ENCODE data around the gene SLC9A1.
"Not testable (repeated sequence)": the region's sequence is repeated elsewhere in the genome, so short reads cannot be mapped to it uniquely, and the experiment has no call there.

SLC9A1 gene

GRCh38 chr1:27154991-27155781, at the start of gene SLC9A1:
TSS of gene SLC9A1 (minus strand) at chr1:27155125. CDS start at chr1:27154334, 791 bp downstream.
- H3K4me3 ChIP-seq, result peak within 1 kb of the TSS; percentile 45 to 86 (median 68)
- peak within 1 kb of the TSS; percentile 84 to 98 (median 94) for H3K27ac ChIP-seq

DNA sequence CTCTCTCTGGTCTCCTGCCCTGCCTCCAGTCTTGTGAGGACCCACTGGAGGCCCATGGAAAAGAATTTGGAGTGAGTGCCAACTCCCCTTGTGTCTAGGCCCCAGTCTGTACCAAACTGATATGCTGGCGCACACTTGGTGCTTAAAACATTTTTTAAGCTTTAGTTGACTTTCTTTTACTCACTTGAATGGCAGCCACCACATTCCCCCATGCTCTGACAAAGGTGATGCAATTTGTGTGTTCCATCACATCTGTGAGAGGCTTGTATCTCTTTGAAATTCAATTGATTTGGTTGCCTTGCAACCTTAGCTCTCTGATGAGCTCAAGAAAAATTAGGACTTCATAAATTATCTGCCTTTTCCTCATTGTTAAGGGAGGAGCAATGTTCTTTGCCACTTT, 49.0 kb upstream of the SLC9A1 start:
- Histone ChIP-seq H3K27ac (no peak overlapping the region), H3K4me3 (no peak overlapping the region)

DNA sequence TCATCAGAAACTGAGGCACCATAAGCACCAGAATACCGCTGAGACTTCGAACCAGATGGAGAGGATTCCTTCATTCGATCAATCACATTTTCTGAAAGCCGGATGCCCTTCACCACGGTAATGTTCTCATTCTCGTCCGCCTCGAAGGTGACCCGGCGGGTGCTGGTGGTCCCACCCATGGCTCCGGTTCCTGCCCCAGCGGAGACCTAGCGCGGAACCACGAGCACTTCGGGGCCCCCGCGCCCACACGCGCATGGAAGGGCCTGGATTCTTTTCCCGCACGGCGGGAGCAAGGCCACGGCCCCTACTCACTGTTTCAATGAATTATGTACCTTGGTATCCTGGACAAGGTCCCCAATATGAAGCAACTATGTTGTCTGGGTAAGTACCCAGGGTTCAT, 46.4 kb upstream of the SLC9A1 start:
- Histone ChIP-seq H3K27ac (no peak overlapping the region), H3K4me3 (no peak overlapping the region)

GRCh38 chr1:27193194-27193593, 38.3 kb upstream of the SLC9A1 start:
- Histone ChIP-seq H3K4me3 (no peak overlapping the region), H3K27ac (peak overlapping the region in 2 of 21 experiments; percentile 1 to 49)

GRCh38 chr1:27192039-27192529, 37.2 kb upstream of the SLC9A1 start:
- Histone ChIP-seq H3K4me3 (no peak overlapping the region), H3K27ac (peak overlapping the region in 6 of 21 experiments; percentile 15 to 53 (median 24))

DNA sequence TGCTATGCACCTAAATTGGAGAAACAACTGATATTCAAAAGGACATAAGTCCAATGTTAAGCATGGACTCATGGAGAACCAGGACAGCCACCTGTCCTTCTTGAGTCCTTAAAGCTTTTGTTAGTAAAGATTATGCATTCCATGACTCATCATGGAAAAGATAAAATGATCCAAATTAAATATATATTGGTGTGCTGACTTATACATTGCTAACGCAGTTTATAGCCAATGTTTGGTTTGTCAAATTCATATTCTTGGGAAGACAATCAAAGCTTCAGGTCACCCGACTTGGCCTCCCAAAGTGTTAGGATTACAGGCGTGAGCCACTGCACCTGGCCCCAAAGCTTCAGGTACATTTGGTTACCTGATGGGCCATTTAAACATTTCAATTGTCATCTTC, 29.7 kb upstream of the SLC9A1 start:
- not testable (repeated sequence) for H3K4me3 ChIP-seq, H3K27ac ChIP-seq

GRCh38 chr1:27179979-27180378, 25.1 kb upstream of the SLC9A1 start:
- no peak overlapping the region for H3K4me3 ChIP-seq
- H3K27ac ChIP-seq, result no peak overlapping the region

DNA sequence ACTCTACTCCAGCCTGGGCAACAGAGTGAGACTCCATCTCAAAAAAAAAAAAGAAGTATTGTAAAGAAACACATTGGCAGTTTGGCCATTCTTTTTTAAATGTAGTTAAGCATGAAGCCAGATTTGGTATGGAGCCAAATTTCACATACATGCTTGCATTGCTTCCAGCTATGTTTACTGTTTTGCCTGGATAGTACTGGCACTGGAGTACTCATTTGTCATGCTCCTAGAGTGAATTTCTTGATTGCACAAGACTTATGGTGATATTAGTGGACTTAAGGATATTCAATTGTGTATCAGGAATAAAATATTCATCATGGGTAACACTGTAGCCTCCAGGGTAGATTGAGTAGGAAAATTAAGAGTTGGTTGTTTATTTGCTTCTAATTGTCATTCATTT, 24.5 kb upstream of the SLC9A1 start:
- no peak overlapping the region for H3K27ac ChIP-seq
- no peak overlapping the region for H3K4me3 ChIP-seq

DNA sequence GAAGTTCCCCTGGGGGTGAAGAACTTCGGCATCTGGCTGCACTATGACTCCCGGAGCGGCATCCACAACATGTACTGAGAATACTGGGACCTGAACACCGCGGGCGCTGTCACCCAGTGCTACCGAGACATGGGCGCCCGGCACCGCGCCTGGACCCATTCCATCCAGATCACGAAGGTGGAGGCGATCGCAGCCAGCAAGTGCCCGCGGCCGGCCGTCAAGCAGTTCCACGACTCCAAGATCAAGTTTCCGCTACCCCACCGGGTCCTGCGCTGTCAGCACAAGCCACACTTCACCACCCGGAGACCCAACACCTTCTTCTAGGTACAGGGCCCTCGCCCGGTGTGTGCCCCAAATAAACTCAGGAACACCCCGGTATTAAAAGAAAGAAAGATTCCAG, 22.0 kb upstream of the SLC9A1 start:
- no peak overlapping the region for H3K4me3 ChIP-seq

DNA sequence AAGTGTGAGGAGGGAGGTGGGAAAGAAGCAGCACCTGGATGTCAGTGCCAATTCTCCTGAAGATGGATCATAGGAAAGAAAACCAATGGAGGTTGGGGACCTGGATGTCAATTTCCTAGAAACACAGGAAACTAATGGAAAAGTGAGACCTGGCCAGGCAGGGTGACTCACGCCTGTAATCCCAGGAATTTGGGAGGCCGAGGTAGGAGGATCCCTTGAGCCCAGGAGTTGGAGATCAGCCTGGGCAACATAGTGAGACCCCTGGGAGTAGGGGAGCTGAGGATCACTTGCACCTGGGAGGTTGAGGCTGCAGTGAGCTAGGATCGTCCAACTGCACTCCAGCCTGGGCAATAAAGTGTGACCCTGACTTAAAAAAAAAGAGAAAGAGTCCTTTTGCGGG, 21.4 kb upstream of the SLC9A1 start:
- Histone ChIP-seq H3K4me3 (no peak overlapping the region), H3K27ac (no peak overlapping the region)

More for the DNA sequence above, 22.0 kb upstream of the SLC9A1 start:
- H3K27ac ChIP-seq, result no peak overlapping the region

GRCh38 chr1:27172992-27173391, 18.1 kb upstream of the SLC9A1 start:
- not testable (repeated sequence) for H3K4me3 ChIP-seq, H3K27ac ChIP-seq

- H3K27ac ChIP-seq, result no peak overlapping the region
- no peak overlapping the region for H3K4me3 ChIP-seq
These were observed 12.0 kb upstream of the SLC9A1 start for GRCh38 chr1:27166929-27167328.

DNA sequence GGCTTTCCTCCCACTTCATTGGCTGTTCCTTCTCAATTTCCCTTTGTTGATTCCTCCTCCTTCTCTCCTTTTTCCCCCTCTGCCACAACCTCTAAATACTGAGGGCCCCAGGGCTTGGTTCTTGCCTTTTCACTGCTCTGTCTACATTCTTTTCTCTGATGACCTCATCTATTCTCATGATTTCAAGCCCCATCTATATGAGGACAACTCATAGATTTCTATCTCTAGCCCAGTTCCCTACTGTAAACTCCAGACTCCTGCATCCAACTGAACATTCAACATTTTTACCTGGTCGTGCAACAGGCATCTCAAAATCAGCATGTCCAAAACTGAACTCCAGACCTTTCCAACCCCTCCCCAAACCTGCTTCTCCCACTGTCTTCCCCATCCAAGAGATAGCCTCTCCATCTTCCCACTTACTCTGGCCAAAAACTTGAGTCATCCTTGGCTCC, 11.5 kb upstream of the SLC9A1 start:
- no peak overlapping the region for H3K4me3 ChIP-seq
- no peak overlapping the region for H3K27ac ChIP-seq

DNA sequence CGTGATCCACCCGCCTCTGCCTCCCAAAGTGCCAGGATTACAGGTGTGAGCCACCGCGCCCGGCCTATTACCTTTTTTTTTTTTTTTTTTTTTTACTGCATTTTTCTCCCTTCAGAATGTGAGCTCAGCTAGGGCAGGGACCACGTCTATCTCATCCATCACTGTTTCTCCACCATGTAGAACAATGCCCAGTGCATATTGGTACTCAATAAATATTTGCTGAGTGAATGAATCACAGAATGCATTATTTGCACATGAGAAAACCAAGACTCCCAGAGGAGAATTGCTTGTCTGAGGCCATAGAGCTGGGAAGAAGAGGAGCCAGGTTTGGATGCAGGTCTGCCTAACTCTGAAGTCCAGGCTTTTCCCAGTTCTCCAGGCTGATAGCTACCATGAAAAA, 8.2 kb upstream of the SLC9A1 start:
- Histone ChIP-seq H3K4me3 (no peak overlapping the region), H3K27ac (no peak overlapping the region)

- Histone ChIP-seq H3K4me3 (no peak overlapping the region), H3K27ac (peak overlapping the region in 1 of 21 experiments; percentile 16)
These were observed 7.2 kb upstream of the SLC9A1 start for GRCh38 chr1:27162090-27162489.

GRCh38 chr1:27161594-27161993, 6.7 kb upstream of the SLC9A1 start:
- no peak overlapping the region for H3K4me3 ChIP-seq
- peak overlapping the region in 2 of 21 experiments; percentile 16 to 54 for H3K27ac ChIP-seq

- no peak overlapping the region for H3K27ac ChIP-seq
These were observed 2.3 kb upstream of the SLC9A1 start for GRCh38 chr1:27157194-27157593.

DNA sequence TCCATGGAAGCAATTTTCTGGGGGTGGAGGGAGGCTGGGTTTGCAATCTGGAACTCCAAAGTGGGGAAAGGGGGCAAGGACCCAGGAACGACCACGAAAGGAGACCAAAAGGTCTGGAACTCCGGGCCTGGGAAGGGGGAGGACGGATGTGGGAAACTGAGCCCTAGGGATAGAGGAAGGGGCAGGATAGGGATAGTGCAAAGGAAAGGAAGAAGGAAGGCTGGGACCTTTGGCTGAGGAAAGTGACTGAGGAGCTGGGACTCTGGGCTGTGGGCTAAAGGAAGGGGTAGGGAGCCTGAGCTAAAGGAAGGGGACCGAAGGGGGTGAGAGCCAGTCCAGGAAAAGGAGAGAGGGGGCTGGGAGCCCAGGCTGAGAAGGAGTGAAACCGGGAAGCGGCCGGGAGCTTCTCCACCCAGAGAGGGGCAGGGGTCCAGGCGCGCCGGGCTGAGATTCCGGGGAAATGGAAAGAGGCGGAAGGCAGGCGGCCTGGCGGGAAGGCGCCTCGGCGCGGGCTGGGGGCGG, 395 bp downstream of the SLC9A1 start:
- H3K27ac ChIP-seq, result peak overlapping the region; percentile 84 to 98 (median 94)
- H3K4me3 ChIP-seq, result peak overlapping the region; percentile 45 to 86 (median 68)

More at GRCh38 chr1:27157194-27157593, 2.3 kb upstream of the SLC9A1 start:
- H3K4me3 ChIP-seq, result no peak overlapping the region

GRCh38 chr1:27153927-27154358, 982 bp downstream of the SLC9A1 start:
- Histone ChIP-seq H3K27ac (peak overlapping the region in 20 of 21 experiments; percentile 84 to 98 (median 94)), H3K4me3 (peak overlapping the region; percentile 45 to 86 (median 68))

DNA sequence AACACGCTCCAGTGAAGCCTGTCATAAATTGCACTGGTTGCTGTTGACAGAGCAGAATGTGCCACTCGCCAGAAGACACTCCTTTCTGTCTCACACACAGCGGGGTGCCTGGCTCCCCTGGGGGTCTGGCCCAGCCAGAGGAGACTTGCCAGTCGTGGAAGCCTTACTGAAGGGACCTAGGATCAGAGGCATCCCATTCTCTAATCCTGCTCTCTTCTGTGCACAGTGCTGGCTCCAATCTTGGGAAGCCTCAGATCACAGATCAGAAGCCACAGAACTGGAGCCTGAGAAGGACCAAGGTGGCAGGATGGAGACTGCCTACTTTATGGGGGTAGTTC, 1.4 kb downstream of the SLC9A1 start:
- Histone ChIP-seq H3K4me3 (peak overlapping the region; percentile 7 to 77 (median 45)), H3K27ac (peak overlapping the region in 17 of 21 experiments; percentile 34 to 98 (median 92))

Data from skin epidermis (tissue), 12 donors.